ENCODE results near the gene MSL3B. TPM values are rescaled to one million over a fixed set of nuclear protein-coding genes. Genes with fewer than 3 reads are reported as not detected.

The MSL3B gene

GRCh38 chr2:233816334-233816733, 51.9 kb downstream of the MSL3B start:
- no peak overlapping the region for H3K4me3 ChIP-seq (ENCODE audit: low read depth in 1 of 3, low read length in 3 of 3)
- no peak for DNase-seq
- peaks cover 0 to 23% (median 0%) of the 10 kb centered on the region in 3 donors for H3K4me1 ChIP-seq (ENCODE audit: control insufficient read depth in 3 of 3, insufficient read depth in 2 of 3, low read depth in 1 of 3, low read length in 2 of 3)
- 60 to 74% (median 61%) methylated on average over 2 of the region's 2 CpGs for WGBS, 3 donors
- peaks cover 0 to 2% of the 10 kb centered on the region in 2 donors for H3K9me3 ChIP-seq (ENCODE audit: control insufficient read depth in 2 of 2, insufficient read depth in 1 of 2, low read depth in 1 of 2, low read length in 1 of 2)
- H3K27me3 ChIP-seq (ENCODE audit: control insufficient read depth in 3 of 3, insufficient read depth in 3 of 3, low read length in 3 of 3) = no peaks in the 10 kb centered on the region
- H3K27ac ChIP-seq (ENCODE audit: low read depth in 1 of 3, low read length in 2 of 3) = peak overlapping the region in 1 of 3 donors; percentile 60
- no peak for FAIRE-seq
- H3K36me3 ChIP-seq (ENCODE audit: control insufficient read depth in 3 of 3, insufficient read depth in 2 of 3, low read depth in 1 of 3, low read length in 3 of 3) = no peaks in the 10 kb centered on the region

- WGBS, 3 donors = 80 to 96% (median 90%) methylated on average over 6 of the region's 6 CpGs
- H3K27me3 ChIP-seq (ENCODE audit: control insufficient read depth in 3 of 3, insufficient read depth in 3 of 3, low read length in 3 of 3) = no peaks in the 10 kb centered on the region
- no peak overlapping the region for H3K4me3 ChIP-seq (ENCODE audit: low read depth in 1 of 3, low read length in 3 of 3)
- H3K27ac ChIP-seq (ENCODE audit: low read depth in 1 of 3, low read length in 2 of 3) = no peak overlapping the region
- FAIRE-seq (no peak), DNase-seq (no peak)
- peaks cover 0 to 23% (median 0%) of the 10 kb centered on the region in 3 donors for H3K4me1 ChIP-seq (ENCODE audit: control insufficient read depth in 3 of 3, insufficient read depth in 2 of 3, low read depth in 1 of 3, low read length in 2 of 3)
- no peaks in the 10 kb centered on the region for H3K36me3 ChIP-seq (ENCODE audit: control insufficient read depth in 3 of 3, insufficient read depth in 2 of 3, low read depth in 1 of 3, low read length in 3 of 3)
- peaks cover 0 to 2% of the 10 kb centered on the region in 2 donors for H3K9me3 ChIP-seq (ENCODE audit: control insufficient read depth in 2 of 2, insufficient read depth in 1 of 2, low read depth in 1 of 2, low read length in 1 of 2)
Observed at GRCh38 chr2:233815861-233816260, 52.3 kb downstream of the MSL3B start.

Other genes starting within 250 kb of the MSL3B start
- 10 to 100 TPM in 3 of 4 donors, under 1 TPM in 1; 0.27 to 30.0 (median 18.5) TPM for gene UGT1A10, start 231.9 kb downstream of the MSL3B start, polyA plus RNA-seq
- under 1 TPM in 1 of 4 donors, not detected in 3; 0.07 TPM for gene UGT1A9, start 196.5 kb downstream of the MSL3B start, polyA plus RNA-seq
- gene UGT1A7, start 186.5 kb downstream of the MSL3B start, polyA plus RNA-seq = 1 to 10 TPM in 1 of 4 donors, under 1 TPM in 2, not detected in 1; 0.03 to 9.6 (median 0.19) TPM
- 1 to 10 TPM in 2 of 4 donors, under 1 TPM in 1, not detected in 1; 0.21 to 1.8 (median 1.4) TPM for gene UGT1A6, start 175.5 kb downstream of the MSL3B start, polyA plus RNA-seq
- gene UGT1A5, start 155.5 kb downstream of the MSL3B start, polyA plus RNA-seq = 10 to 100 TPM in 1 of 4 donors, under 1 TPM in 2, not detected in 1; 0.15 to 15.4 (median 0.48) TPM
- 1 to 10 TPM in 1 of 4 donors, under 1 TPM in 2, not detected in 1; 0.09 to 7.3 (median 0.66) TPM for gene UGT1A4, start 149.7 kb downstream of the MSL3B start, polyA plus RNA-seq
- 1 to 10 TPM in 2 of 4 donors, under 1 TPM in 2; 0.22 to 6.8 (median 2.7) TPM for gene UGT1A3, start 139.3 kb downstream of the MSL3B start, polyA plus RNA-seq
- gene UGT1A1, start 108.1 kb downstream of the MSL3B start, polyA plus RNA-seq = 10 to 100 TPM in 3 of 4 donors, under 1 TPM in 1; 0.38 to 78.9 (median 28.0) TPM
- gene MROH2A, start 90.1 kb downstream of the MSL3B start, polyA plus RNA-seq = 1 to 10 TPM in 1 of 4 donors, under 1 TPM in 3; 0.19 to 1.6 (median 0.42) TPM
- 10 to 100 TPM in 2 of 4 donors, 1 to 10 TPM in 1, under 1 TPM in 1; 0.81 to 10.7 (median 5.9) TPM for gene HJURP, start 13.9 kb downstream of the MSL3B start, polyA plus RNA-seq
- under 1 TPM in 1 of 4 donors, not detected in 3; 0.18 TPM for gene TRPM8, start 49.0 kb upstream of the MSL3B start, polyA plus RNA-seq
- not detected for gene SPP2, start 182.3 kb upstream of the MSL3B start, polyA plus RNA-seq